Measurements from ENCODE around the gene SRPK2.

DNA sequence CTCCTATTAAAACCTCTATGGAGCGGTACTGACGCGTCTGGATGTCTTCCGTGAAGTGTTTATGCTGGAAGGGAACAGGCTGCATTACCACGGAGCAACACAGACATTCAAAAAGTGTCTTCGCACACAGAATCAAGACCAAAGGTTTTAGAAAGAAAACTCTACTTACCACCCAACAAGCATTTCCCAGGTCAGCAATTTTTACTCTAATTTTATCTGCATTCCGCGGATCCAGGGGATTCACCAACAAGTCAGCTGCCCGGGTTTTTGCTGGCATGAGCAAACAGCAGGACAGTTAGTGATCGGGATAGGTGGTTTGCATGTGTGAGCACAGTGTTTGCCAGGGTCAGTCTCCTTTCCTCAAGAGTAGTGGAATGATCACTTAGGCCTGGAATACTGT lies 255.9 kb downstream of the SRPK2 start:
- TF ChIP-seq CTCF (IDR thresholded peaks at IDR 0.05) (no peak), EZH2 (IDR thresholded peaks at IDR 0.05; ENCODE audit: borderline replicate concordance, insufficient read depth, low read depth, low read length, poor library complexity, severe bottlenecking) (no peak)
